ENCODE results near the gene MSI2. TPM values are rescaled to one million over a fixed set of nuclear protein-coding genes. Genes with fewer than 3 reads are reported as not detected.

Gene MSI2
- total and polyA plus RNA-seq, 2 donors (not counting 3 experiments of a cell fraction or from before 2014, with no cell fraction given), result 20.9 to 59.3 TPM

DNA sequence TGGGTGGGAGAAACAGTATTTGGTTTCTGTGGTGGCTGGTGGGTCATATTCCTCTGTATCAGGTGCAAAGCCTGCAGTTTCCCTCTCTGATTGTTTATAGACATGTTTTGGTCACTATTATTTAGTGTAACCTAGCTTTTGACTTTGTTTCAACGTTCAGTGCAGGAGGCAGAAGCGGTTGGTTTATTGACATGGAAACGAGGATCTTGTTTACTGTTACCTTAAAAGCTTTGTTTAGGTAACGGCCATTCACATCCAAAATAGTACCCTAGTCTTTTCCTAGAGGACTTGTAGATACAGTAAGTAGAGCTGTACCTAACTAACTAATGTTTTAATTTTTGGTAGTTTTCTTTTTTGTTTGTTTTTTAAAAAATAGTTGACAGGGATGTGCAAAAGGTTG lies 3.5 kb downstream of the MSI2 start:
- intact Hi-C loops (cut with micrococcal nuclease), result loop anchor here (5.0 kb wide), 6 partner anchors 97 to 737 kb away; no protein-coding TSS in a partner anchor

More for the DNA sequence above, 3.5 kb downstream of the MSI2 start:
- Histone ChIP-seq H3K9me1 (replicated peaks; ENCODE audit: control insufficient read depth, extremely low read depth, insufficient read depth, low read length) (no peaks in the 10 kb centered on the region), H2AFZ (ENCODE audit: low read depth, low read length) (no peak overlapping the region), H3K9me3 (replicated peaks; ENCODE audit: control insufficient read depth, insufficient read depth, low read length) (no peaks in the 10 kb centered on the region), H3K36me3 (ENCODE audit: control insufficient read depth in 2 of 2, extremely low read depth in 1 of 2, insufficient read depth in 2 of 2, low read length in 2 of 2) (peaks cover 0 to 13% of the 10 kb centered on the region in 2 experiments), H3K27ac (ENCODE audit: insufficient read depth, low read depth, low read length) (no peak overlapping the region), H3K4me1 (ENCODE audit: control insufficient read depth, extremely low read depth, insufficient read depth, low read length) (peaks cover 12% of the 10 kb centered on the region), H3K4me2 (ENCODE audit: insufficient read depth, low read length) (no peak overlapping the region), H3K9ac (replicated peaks; ENCODE audit: extremely low read depth, insufficient read depth, low read length) (no peak overlapping the region), H4K20me1 (replicated peaks; ENCODE audit: control insufficient read depth, extremely low read depth, insufficient read depth, low read length) (no peaks in the 10 kb centered on the region), H3K27me3 (ENCODE audit: control insufficient read depth in 2 of 2, insufficient read depth in 2 of 2, low read length in 2 of 2) (no peaks in the 10 kb centered on the region), H3K79me2 (ENCODE audit: control insufficient read depth, insufficient read depth, low read length) (no peaks in the 10 kb centered on the region), H3K4me3 (replicated peaks in 1 of 3; ENCODE audit: insufficient read depth in 1 of 3, low read depth in 1 of 3, low read length in 3 of 3) (no peak overlapping the region)
- FAIRE-seq (no peak), DNase-seq (ENCODE audit: low read depth, low spot score) (no peak)
- POLR2A ChIA-PET, result no interaction called here
- CTCF ChIA-PET, result no interaction called here
- BruUV-seq (replicated peaks), result no TSS peak
- TF ChIP-seq JUN (IDR thresholded peaks at IDR 0.05; ENCODE audit: borderline replicate concordance, insufficient read depth, insufficient read length, low read depth) (no peak), MYC (IDR thresholded peaks at IDR 0.05; ENCODE audit: low read depth, low read length) (no peak), EZH2 (IDR thresholded peaks at IDR 0.05; ENCODE audit: borderline replicate concordance, low read depth, low read length, severe bottlenecking) (no peak), FOS (IDR thresholded peaks at IDR 0.05; ENCODE audit: borderline replicate concordance, insufficient read depth, low read length) (no peak), GATA2 (IDR thresholded peaks at IDR 0.05; ENCODE audit: insufficient read depth, insufficient read length, low read depth, low read length) (no peak), POLR2A (IDR thresholded peaks at IDR 0.05; ENCODE audit: low read depth, low read length) (no peak), POLR2AphosphoS5 (IDR thresholded peaks at IDR 0.05; ENCODE audit: insufficient read depth, low read depth, low read length) (no peak), CTCF (IDR thresholded peaks at IDR 0.05; ENCODE audit: extremely low read depth in 1 of 2, insufficient read depth in 1 of 2, low read depth in 1 of 2, low read length in 2 of 2) (no peak)
- TF ChIP-seq, protein P1, sequence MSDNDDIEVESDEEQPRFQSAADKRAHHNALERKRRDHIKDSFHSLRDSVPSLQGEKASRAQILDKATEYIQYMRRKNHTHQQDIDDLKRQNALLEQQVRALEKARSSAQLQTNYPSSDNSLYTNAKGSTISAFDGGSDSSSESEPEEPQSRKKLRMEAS (IDR thresholded peaks at IDR 0.05; ENCODE audit: insufficient read depth, insufficient read length), result no peak
- dilution Hi-C loops (cut with MboI; ENCODE audit: extremely low pct_ligation_motif_present, low sequenced_read_pairs), result no loop called here

Measured in endothelial cell of umbilical vein (primary cell).